Measurements from ENCODE around the gene DCLK2. TPM values are rescaled to one million over a fixed set of nuclear protein-coding genes. Genes with fewer than 3 reads are reported as not detected.

The DCLK2 gene
- total and polyA plus RNA-seq, 2 of the 4 experiments (the other 2 are of a cell fraction), result 11.3 to 15.5 TPM

DNA sequence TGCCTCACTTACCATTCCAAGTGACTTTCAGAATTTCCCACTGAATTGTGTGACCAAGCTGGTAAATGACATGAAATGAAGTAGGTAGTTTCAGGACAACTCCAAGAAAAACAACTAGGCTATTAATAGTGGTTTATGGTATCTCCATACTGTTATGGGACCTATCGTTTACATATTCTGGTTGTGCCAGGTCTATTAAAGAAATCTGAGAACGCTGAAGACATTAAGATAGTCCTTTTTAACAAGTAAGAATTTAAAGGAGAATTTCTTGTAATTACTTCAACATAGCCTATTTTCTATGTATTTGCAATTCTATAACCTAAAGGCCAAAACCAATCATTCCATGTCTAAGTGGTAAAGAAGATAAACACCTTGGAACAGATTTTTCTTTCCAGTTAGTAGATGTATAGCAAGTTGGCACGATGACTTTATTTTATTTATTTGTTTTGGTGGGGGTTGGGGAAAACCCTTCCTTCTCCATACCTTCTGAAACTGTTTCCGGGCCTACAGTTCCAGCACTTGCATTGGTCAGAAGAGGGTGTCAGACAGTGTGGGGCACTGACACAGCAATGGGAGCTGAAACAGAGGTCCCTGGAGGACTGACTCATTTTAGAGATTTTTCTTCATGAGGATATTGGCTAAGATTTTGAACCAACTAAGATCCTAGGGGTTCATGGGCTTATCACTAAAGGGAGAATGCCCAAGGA is 7.6 kb upstream of the DCLK2 start:
- Histone ChIP-seq H3K27me3 (ENCODE audit: control insufficient read depth, insufficient read depth, low read length) (no peaks in the 10 kb centered on the region), H3K4me3 (ENCODE audit: insufficient read depth, low read depth, low read length) (no peak overlapping the region), H3K4me2 (ENCODE audit: low read depth, low read length) (no peak overlapping the region), H4K20me1 (ENCODE audit: insufficient read depth, low read length) (no peaks in the 10 kb centered on the region), H2AFZ (replicated peaks; ENCODE audit: low read length, poor library complexity) (no peak overlapping the region), H3K23ac (ENCODE audit: low read depth, low read length) (no peak overlapping the region), H2BK20ac (ENCODE audit: low read depth, low read length) (no peak overlapping the region), H3K9me3 (ENCODE audit: control insufficient read depth, insufficient read depth, low read length) (no peaks in the 10 kb centered on the region), H3K27ac (ENCODE audit: insufficient read depth, low read length) (no peak overlapping the region), H3K36me3 (ENCODE audit: control insufficient read depth, insufficient read depth, low read length) (no peaks in the 10 kb centered on the region), H4K91ac (ENCODE audit: insufficient read depth, low read depth, low read length) (no peak overlapping the region), H2BK120ac (ENCODE audit: low read depth, low read length) (no peak overlapping the region), H3K18ac (ENCODE audit: low read depth, low read length) (no peak overlapping the region), H3K56ac (ENCODE audit: extremely low read depth, insufficient read depth, low read length) (no peak overlapping the region), H2AK9ac (replicated peaks; ENCODE audit: low read depth, low read length, poor library complexity) (no peak overlapping the region), H4K5ac (ENCODE audit: low read depth, low read length) (no peak overlapping the region), H2AK5ac (ENCODE audit: low read depth, low read length) (no peak overlapping the region), H4K8ac (ENCODE audit: low read depth in 2 of 2, low read length in 2 of 2) (no peak overlapping the region), H3K4me1 (ENCODE audit: control insufficient read depth, insufficient read depth, low read length) (peaks cover 5% of the 10 kb centered on the region; the same call in 1 of the 2 replicates), H3K79me1 (ENCODE audit: low read depth in 1 of 2, low read length in 2 of 2) (no peaks in the 10 kb centered on the region), H2BK15ac (ENCODE audit: low read depth, low read length) (no peak overlapping the region), H3K4ac (ENCODE audit: low read depth, low read length) (no peak overlapping the region), H2BK5ac (ENCODE audit: low read depth, low read length, poor library complexity, severe bottlenecking) (no peak overlapping the region), H3K14ac (replicated peaks; ENCODE audit: low read depth, low read length) (no peak overlapping the region), H3K9ac (ENCODE audit: low read depth, low read length) (no peak overlapping the region; the same call in 1 of the 2 replicates), H3K9me1 (ENCODE audit: insufficient read depth, low read length) (no peaks in the 10 kb centered on the region)
- no CpG with 5 or more reads among the region's 4 CpGs for WGBS, 2 experiments (ENCODE audit: extremely low coverage in 2 of 2, insufficient read length in 1 of 2)
- ChIA-PET CTCF (interaction anchor here (0.6 to 1.1 kb wide), 2 partner anchors 106 to 479 kb away, joined by 3 to 4 read pairs; no protein-coding TSS in a partner anchor), POLR2A (ENCODE audit: unreplicated experiment) (no interaction called here)
- intact Hi-C loops (cut with micrococcal nuclease) (no loop called here), in situ Hi-C loops (cut with MboI; ENCODE audit: low sequenced_read_pairs) (loop anchor here (5.0 kb wide), 1 partner anchor 58 kb away; no protein-coding TSS in a partner anchor), dilution Hi-C loops (cut with HindIII; ENCODE audit: low sequenced_read_pairs, unreplicated experiment) (no loop called here)
- ATAC-seq (ENCODE audit: low read depth), result no peak
- TF ChIP-seq MAZ (IDR thresholded peaks at IDR 0.05; ENCODE audit: borderline replicate concordance, low read depth, low read length), result no peak
- no peak for TF ChIP-seq RAD21 (IDR thresholded peaks at IDR 0.05; ENCODE audit: low read length)
- no peak for TF ChIP-seq CEBPB (IDR thresholded peaks at IDR 0.05; ENCODE audit: low read depth, low read length)
- TF ChIP-seq CTCF (conservative IDR thresholded peaks at IDR 0.05; ENCODE audit: low read depth, low read length), result no peak
- no peak for TF ChIP-seq SMC3 (IDR thresholded peaks at IDR 0.05; ENCODE audit: low read depth, low read length)
- no peak for TF ChIP-seq NFE2L2 (IDR thresholded peaks at IDR 0.05; ENCODE audit: low read depth, low read length)
- no peak for TF ChIP-seq POLR2A (IDR thresholded peaks at IDR 0.05; ENCODE audit: low read depth, low read length)
- no peak for TF ChIP-seq CHD1 (IDR thresholded peaks at IDR 0.05; ENCODE audit: low read depth, low read length)
- TF ChIP-seq MAFK (IDR thresholded peaks at IDR 0.05; ENCODE audit: low read depth, low read length), result no peak
- TF ChIP-seq USF2 (IDR thresholded peaks at IDR 0.05; ENCODE audit: low read depth, low read length), result no peak
- TF ChIP-seq FOS (IDR thresholded peaks at IDR 0.05; ENCODE audit: low read depth, low read length), result no peak
- no peak for TF ChIP-seq BHLHE40 (IDR thresholded peaks at IDR 0.05; ENCODE audit: low read depth, low read length)
- TF ChIP-seq RFX5 (IDR thresholded peaks at IDR 0.05; ENCODE audit: low read depth, low read length), result no peak
- no peak for TF ChIP-seq RCOR1 (IDR thresholded peaks at IDR 0.05; ENCODE audit: insufficient replicate concordance, low read length)
- TF ChIP-seq MXI1 (IDR thresholded peaks at IDR 0.05; ENCODE audit: borderline replicate concordance, low read depth, low read length), result no peak
- no peak for TF ChIP-seq ELK1 (IDR thresholded peaks at IDR 0.05; ENCODE audit: borderline replicate concordance, low read depth, low read length)
- no peak for DNase-seq
- no TSS peak for BruUV-seq (replicated peaks)

Measured in IMR-90 (cell line).